Bone marrow (tissue), 2 donors: ENCODE results near the gene TMEM176B.

Source experiments
- DNase-seq, 2 donors: peaks; one replicate each; lab custom pipeline; 2025; lab: John Stamatoyannopoulos, UW

Gene TMEM176B

GRCh38 chr7:150799741-150800580 is at the start of gene TMEM176B:
TMEM176B (minus strand) TSS chr7:150800364; CDS start chr7:150796569, 3,795 bp downstream.
- no peak for DNase-seq

- DNase-seq: no peak
Observed at GRCh38 chr7:150849204-150849775, 49.1 kb upstream of the TMEM176B start.

GRCh38 chr7:150848561-150849115 is 48.5 kb upstream of the TMEM176B start:
- DNase-seq: no peak

- DNase-seq: no peak
Observed at GRCh38 chr7:150848111-150848510, 47.9 kb upstream of the TMEM176B start.

- no peak for DNase-seq
Observed at GRCh38 chr7:150847536-150847935, 47.4 kb upstream of the TMEM176B start.

GRCh38 chr7:150846291-150847115 is 46.3 kb upstream of the TMEM176B start:
- no peak for DNase-seq

- no peak for DNase-seq
Observed at GRCh38 chr7:150845421-150845861, 45.3 kb upstream of the TMEM176B start.

GRCh38 chr7:150842716-150843115 is 42.6 kb upstream of the TMEM176B start:
- DNase-seq: no peak

GRCh38 chr7:150842018-150842417 is 41.9 kb upstream of the TMEM176B start:
- no peak for DNase-seq

GRCh38 chr7:150838965-150839650 is 38.9 kb upstream of the TMEM176B start:
- no peak for DNase-seq

GRCh38 chr7:150835702-150836280 is 35.6 kb upstream of the TMEM176B start:
- no peak for DNase-seq

- no peak for DNase-seq
Observed at GRCh38 chr7:150835019-150835418, 34.9 kb upstream of the TMEM176B start.

GRCh38 chr7:150831851-150832250 is 31.7 kb upstream of the TMEM176B start:
- no peak for DNase-seq

GRCh38 chr7:150830937-150831336 is 30.8 kb upstream of the TMEM176B start:
- DNase-seq: no peak

- no peak for DNase-seq
Observed at GRCh38 chr7:150829426-150829825, 29.3 kb upstream of the TMEM176B start.

GRCh38 chr7:150828384-150828783 is 28.2 kb upstream of the TMEM176B start:
- DNase-seq: no peak

GRCh38 chr7:150826061-150826849 is 26.1 kb upstream of the TMEM176B start:
- no peak for DNase-seq

GRCh38 chr7:150824379-150825177 is 24.4 kb upstream of the TMEM176B start:
- DNase-seq: no peak

GRCh38 chr7:150823484-150824126 is 23.4 kb upstream of the TMEM176B start:
- DNase-seq: no peak
